ENCODE measurements around the gene SARS2. TPM values are rescaled to one million over a fixed set of nuclear protein-coding genes. Genes with fewer than 3 reads are reported as not detected.

The SARS2 gene
- total RNA-seq, 4 donors from 2014 or later, result 26.6 to 52.0 (median 37.8) TPM

- TF ChIP-seq POLR2A (IDR thresholded peaks at IDR 0.05) (no peak), CTCF (IDR thresholded peaks at IDR 0.05) (no peak)
- Histone ChIP-seq H3K36me3 (no peaks in the 10 kb centered on the region), H3K27me3 (peaks cover 3% of the 10 kb centered on the region), H3K4me3 (replicated peaks in 1 of 3) (no peak overlapping the region), H3K4me1 (peaks cover 7 to 8% of the 10 kb centered on the region in 2 donors), H3K27ac (no peak overlapping the region), H3K9me3 (no peaks in the 10 kb centered on the region)
- intact Hi-C loops (cut with DNase I), result loop anchor here (10.0 kb wide), 1 partner anchor 412 kb away; no protein-coding TSS in a partner anchor
- 86 to 88% methylated on average over 9 to 10 of the region's 11 CpGs for whole genome bisulfite sequencing, 2 donors
- DNase-seq, result no peak
Measured at GRCh38 chr19:38946229-38947010, 15.9 kb upstream of the SARS2 start.

GRCh38 chr19:38945562-38946228 lies 15.1 kb upstream of the SARS2 start:
- Histone ChIP-seq H3K27ac (no peak overlapping the region), H3K36me3 (no peaks in the 10 kb centered on the region), H3K27me3 (peaks cover 3% of the 10 kb centered on the region), H3K9me3 (no peaks in the 10 kb centered on the region), H3K4me3 (replicated peaks in 1 of 3) (no peak overlapping the region), H3K4me1 (peaks cover 7 to 8% of the 10 kb centered on the region in 2 donors)
- TF ChIP-seq POLR2A (IDR thresholded peaks at IDR 0.05) (no peak), CTCF (IDR thresholded peaks at IDR 0.05) (no peak)
- WGBS, 2 donors, result 86 to 92% methylated on average over 2 to 3 of the region's 3 CpGs
- DNase-seq, result no peak
- intact Hi-C loops (cut with DNase I), result loop anchor here (10.0 kb wide), 1 partner anchor 411 kb away; no protein-coding TSS in a partner anchor

GRCh38 chr19:38944981-38945506 lies 14.5 kb upstream of the SARS2 start:
- no peak overlapping the region for H3K4me3 ChIP-seq (replicated peaks in 1 of 3)
- DNase-seq, result no peak
- intact Hi-C loops (cut with DNase I), result loop anchor here (10.0 kb wide), 1 partner anchor 410 kb away; no protein-coding TSS in a partner anchor
- H3K4me1 ChIP-seq, result peaks cover 4 to 5% of the 10 kb centered on the region in 2 donors
- no peaks in the 10 kb centered on the region for H3K9me3 ChIP-seq
- WGBS, 2 donors, result 88 to 100% methylated on average over 3 to 11 of the region's 12 CpGs
- TF ChIP-seq POLR2A (IDR thresholded peaks at IDR 0.05) (no peak), CTCF (IDR thresholded peaks at IDR 0.05) (no peak)
- H3K36me3 ChIP-seq, result no peaks in the 10 kb centered on the region
- H3K27ac ChIP-seq, result no peak overlapping the region
- H3K27me3 ChIP-seq, result peaks cover 3% of the 10 kb centered on the region

- 78 to 88% methylated on average over 18 to 20 of the region's 20 CpGs for WGBS, 2 donors
- TF ChIP-seq CTCF (IDR thresholded peaks at IDR 0.05) (no peak), POLR2A (IDR thresholded peaks at IDR 0.05) (no peak)
- Histone ChIP-seq H3K36me3 (no peaks in the 10 kb centered on the region), H3K4me1 (no peaks in the 10 kb centered on the region), H3K4me3 (replicated peaks in 1 of 3) (no peak overlapping the region), H3K27ac (no peak overlapping the region), H3K27me3 (no peaks in the 10 kb centered on the region), H3K9me3 (no peaks in the 10 kb centered on the region)
- DNase-seq, result no peak
- intact Hi-C loops (cut with DNase I), result loop anchor here (10.0 kb wide), 1 partner anchor 408 kb away; no protein-coding TSS in a partner anchor
Measured at GRCh38 chr19:38942471-38943181, 12.1 kb upstream of the SARS2 start.
